Stimulated activated CD8-positive, alpha-beta memory T cell treated with anti-CD3 and anti-CD28 coated beads, Interleukin-4, amount 100 ng/mL, for 24 hours (primary cell): ENCODE data around the gene LCE5A.
"Not testable (repeated sequence)": the region's sequence is repeated elsewhere in the genome, so short reads cannot be mapped to it uniquely, and the experiment has no call there.

ENCODE experiments used
- DNase-seq: peaks from one replicate; pipeline ENCODE4 v3.0.0-alpha.2; 2020; ENCODE audit warnings: low read depth

LCE5A gene, protein sequence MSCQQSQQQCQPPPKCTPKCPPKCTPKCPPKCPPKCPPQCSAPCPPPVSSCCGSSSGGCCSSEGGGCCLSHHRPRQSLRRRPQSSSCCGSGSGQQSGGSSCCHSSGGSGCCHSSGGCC

GRCh38 chr1:152510503-152510902, at the start of gene LCE5A:
LCE5A (plus strand) TSS chr1:152510803; CDS start chr1:152511535, 732 bp downstream.
- no peak for DNase-seq

- DNase-seq: peak; percentile 24
Measured at GRCh38 chr1:152461544-152461943, 49.1 kb upstream of the LCE5A start.

GRCh38 chr1:152462636-152463035, 48.0 kb upstream of the LCE5A start:
- no peak for DNase-seq

DNA sequence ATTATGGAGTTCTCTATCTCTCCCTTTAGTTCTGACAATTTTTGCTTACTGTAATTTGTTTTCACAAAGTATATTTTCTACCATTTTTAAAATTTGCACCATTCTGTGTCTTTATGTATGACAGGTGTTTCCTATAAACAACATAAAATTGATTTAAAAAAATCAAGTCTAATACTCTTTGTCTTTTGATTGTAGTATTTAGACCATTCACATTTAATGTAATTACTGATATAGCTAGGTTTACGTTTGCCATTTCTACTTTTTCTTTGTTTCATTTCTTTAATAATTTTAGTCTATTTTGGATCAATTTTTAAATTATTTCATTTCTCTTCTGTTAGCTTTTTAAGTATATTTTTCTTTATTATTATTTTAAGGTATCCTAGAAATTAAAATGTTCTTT, 44.4 kb upstream of the LCE5A start:
- DNase-seq: no peak

GRCh38 chr1:152473887-152474537, 36.6 kb upstream of the LCE5A start:
- DNase-seq: no peak

- peak; percentile 58 for DNase-seq
Measured at GRCh38 chr1:152479792-152480595, 30.6 kb upstream of the LCE5A start.

DNA sequence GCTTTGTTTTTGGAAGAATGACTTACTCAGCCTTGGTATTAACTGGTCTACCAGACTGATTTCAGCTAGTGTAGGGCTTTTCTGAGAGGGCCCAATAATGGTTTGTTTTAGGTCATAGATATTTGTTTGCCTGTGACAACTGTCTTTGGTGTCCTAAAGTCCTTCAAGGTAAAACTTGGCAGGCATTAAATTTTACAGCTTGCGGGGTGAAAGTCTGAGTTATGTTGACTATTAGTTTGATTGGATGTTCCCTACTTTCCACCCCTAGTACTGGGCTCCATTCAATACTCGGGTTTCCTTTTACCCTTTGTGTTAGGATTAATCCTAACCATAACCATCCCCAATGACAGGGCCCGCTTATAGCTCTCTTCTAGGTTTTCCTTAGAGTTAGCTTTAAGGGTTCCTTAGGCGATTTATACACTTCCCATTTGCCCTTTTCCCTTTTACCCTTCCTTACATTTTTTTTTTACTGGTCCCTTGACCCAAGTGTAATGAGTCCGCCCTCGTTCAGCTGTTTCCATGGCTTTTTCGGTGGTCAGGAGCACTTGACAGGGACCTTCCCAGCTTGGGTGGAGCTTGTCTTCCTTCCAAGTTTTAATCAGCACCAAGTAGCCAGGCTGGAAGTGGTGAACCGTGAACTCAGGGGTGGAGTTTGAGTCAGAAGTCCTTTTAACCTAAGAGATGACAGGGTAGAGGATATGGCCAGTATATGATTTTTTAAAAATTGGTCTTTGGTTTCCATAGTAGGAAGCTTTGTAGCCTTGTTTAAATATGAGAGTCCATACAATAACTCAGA, 28.5 kb upstream of the LCE5A start:
- no peak for DNase-seq

- no peak for DNase-seq
Measured at GRCh38 chr1:152486400-152487006, 24.1 kb upstream of the LCE5A start.

DNA sequence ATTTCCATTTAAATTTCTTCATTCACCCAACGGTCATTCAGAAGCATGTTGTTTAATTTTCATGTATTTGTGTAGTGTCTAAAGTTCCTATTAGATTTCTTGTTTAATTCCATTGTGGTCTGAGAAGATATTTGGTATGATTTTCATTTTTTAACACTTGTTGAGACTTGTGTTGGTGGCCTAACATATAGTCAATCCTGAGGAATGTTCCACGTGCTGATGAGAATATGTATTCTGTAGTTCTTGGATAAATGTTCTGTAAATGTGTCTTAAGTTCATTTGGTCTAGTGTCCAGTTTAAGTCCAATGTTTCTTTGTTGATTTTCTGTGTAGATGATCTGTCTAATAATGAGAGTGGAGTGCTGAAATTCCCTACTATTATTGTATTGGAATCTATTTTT, 22.7 kb upstream of the LCE5A start:
- DNase-seq: no peak

GRCh38 chr1:152491537-152491936, 19.1 kb upstream of the LCE5A start:
- not testable (repeated sequence) for DNase-seq

GRCh38 chr1:152495066-152495675, 15.4 kb upstream of the LCE5A start:
- no peak for DNase-seq

- DNase-seq: no peak
Measured at GRCh38 chr1:152497273-152497672, 13.3 kb upstream of the LCE5A start.

DNA sequence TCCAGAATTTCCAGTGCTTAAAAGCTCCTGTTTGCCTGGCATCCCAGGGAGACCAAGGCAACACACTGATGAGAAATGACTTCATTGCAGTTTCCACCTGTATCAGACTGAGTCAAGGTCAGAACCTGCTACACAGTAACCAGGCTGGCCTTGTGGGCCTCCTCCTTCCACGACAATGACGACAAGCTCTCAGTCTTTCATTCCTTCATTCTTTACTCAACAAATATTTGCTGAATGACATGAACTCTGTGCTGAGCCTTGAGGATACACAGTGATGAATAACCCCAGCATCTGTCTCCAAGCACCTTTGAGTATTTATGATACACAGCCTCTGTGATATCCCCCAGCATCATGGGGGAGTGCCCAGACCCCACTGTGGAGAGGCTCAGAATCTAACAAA, 8.9 kb upstream of the LCE5A start:
- no peak for DNase-seq

GRCh38 chr1:152502496-152503180, 8.0 kb upstream of the LCE5A start:
- no peak for DNase-seq

GRCh38 chr1:152505083-152505482, 5.5 kb upstream of the LCE5A start:
- no peak for DNase-seq

DNA sequence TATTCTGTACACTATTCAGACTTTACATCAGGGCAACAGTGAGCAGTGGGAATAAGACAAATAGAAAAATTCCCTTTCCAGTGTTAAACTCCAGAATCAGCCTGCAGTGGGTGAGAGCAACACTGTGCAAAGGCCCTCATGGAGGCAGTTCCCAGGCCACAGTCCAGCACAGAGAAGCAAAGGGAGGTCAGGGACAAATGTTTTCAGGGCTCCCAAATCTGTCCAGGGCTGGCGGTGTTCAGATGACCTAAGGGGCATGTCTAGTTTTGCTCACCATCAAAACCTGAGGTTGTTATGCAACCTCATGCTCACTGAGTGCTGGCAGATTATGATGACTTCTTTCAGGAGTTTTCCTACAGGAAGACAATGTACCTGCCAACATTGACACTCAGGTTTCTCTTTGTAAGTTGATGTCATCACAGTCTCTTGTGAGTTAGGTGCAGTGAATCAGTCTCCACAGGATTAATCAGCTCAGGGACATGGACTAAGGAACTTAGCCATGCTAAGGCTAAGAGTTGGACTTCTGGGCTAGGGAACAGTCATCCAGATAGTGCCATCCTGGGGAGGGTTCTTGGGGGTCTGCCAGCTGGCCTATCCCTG, 3.6 kb upstream of the LCE5A start:
- no peak for DNase-seq

- DNase-seq: no peak
Measured at GRCh38 chr1:152511596-152511995, 993 bp downstream of the LCE5A start.

DNA sequence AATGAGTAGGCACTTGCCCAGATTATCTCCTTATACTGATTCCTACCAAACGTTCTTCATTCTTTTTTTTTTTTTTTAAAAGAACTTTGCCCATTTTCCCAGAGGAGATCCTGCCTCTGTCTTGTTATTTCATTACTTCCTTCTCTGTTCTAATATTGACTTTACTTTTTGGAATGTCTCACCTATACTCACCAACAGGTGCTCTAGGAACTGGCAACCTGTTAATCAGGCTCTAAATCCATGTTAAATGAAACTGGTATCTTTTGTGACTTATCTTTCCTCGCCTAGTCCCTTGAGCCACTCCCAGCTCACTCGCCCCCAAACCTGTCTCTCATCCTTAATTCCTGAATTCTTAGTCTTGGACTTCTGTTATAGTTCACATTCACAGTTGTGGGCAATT, 2.5 kb downstream of the LCE5A start:
- DNase-seq: no peak

DNA sequence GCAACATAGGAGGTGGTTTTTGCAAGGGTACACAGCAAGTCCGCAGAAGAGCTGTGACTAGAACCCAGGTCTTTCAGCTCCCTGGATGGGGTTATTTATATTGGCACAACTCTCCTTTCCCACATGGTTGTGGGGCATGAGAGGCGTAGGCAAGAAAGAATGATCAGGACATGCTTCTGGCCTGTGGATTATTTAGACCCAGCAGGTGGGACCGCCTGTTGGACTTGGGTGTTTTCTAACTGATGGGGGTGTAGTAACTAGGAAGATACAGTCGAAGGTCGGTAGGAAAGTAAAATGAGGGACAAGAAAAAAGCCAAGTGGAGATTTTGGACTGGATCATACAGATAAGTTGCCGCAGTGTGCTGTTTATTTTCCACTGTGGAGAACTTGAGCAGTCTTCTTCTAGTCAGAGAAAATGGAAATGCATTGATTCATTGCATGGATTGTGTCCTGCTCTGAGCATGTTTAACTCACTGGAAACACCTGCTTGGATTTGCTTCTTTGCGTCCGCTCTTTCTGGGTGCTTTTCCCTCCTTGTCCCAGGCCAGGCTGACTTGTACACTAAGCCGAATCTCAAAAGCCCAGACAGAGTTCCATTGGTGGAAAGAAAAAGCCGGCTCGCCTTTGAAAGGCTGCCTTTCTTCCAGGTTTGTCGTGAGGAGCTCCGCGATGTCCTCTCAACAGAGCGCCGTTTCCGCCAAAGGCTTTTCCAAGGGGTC, 4.3 kb downstream of the LCE5A start:
- no peak for DNase-seq

- DNase-seq: no peak
Measured at GRCh38 chr1:152515434-152515783, 4.8 kb downstream of the LCE5A start.
